Measurements from ENCODE around the gene STARD8.

The STARD8 gene

GRCh38 chrX:68710870-68711576 lies 63.6 kb downstream of the STARD8 start:
- Histone ChIP-seq H3K9me3 (ENCODE audit: control insufficient read depth in 5 of 5, low read length in 5 of 5) (no peaks in the 10 kb centered on the region), H3K36me3 (ENCODE audit: control insufficient read depth in 5 of 5, insufficient read depth in 5 of 5, low read length in 5 of 5) (peaks cover 0 to 37% (median 28%) of the 10 kb centered on the region in 5 donors), H3K27me3 (ENCODE audit: control insufficient read depth in 5 of 5, insufficient read depth in 4 of 5, low read length in 5 of 5) (peaks cover 0 to 16% (median 9%) of the 10 kb centered on the region in 5 donors), H3K4me1 (ENCODE audit: control insufficient read depth in 5 of 5, insufficient read depth in 5 of 5, low read length in 5 of 5) (peaks cover 0 to 42% (median 13%) of the 10 kb centered on the region in 5 donors), H3K9ac (ENCODE audit: low read length in 5 of 5) (no peak overlapping the region), H3K27ac (ENCODE audit: low read depth, low read length) (no peak overlapping the region), H3K4me3 (ENCODE audit: low read depth in 1 of 5, low read length in 5 of 5) (no peak overlapping the region)

GRCh38 chrX:68711845-68712244 lies 64.4 kb downstream of the STARD8 start:
- no peak overlapping the region for H3K9ac ChIP-seq (ENCODE audit: low read length in 5 of 5)
- H3K27me3 ChIP-seq (ENCODE audit: control insufficient read depth in 5 of 5, insufficient read depth in 4 of 5, low read length in 5 of 5), result peaks cover 0 to 12% (median 12%) of the 10 kb centered on the region in 5 donors

GRCh38 chrX:68714856-68715255 lies 67.4 kb downstream of the STARD8 start:
- Histone ChIP-seq H3K27ac (ENCODE audit: low read depth, low read length) (no peak overlapping the region), H3K36me3 (ENCODE audit: control insufficient read depth in 5 of 5, insufficient read depth in 5 of 5, low read length in 5 of 5) (peaks cover 0 to 74% (median 52%) of the 10 kb centered on the region in 5 donors), H3K4me3 (ENCODE audit: low read depth in 1 of 5, low read length in 5 of 5) (no peak overlapping the region), H3K9me3 (ENCODE audit: control insufficient read depth in 5 of 5, low read length in 5 of 5) (no peaks in the 10 kb centered on the region), H3K9ac (ENCODE audit: low read length in 5 of 5) (no peak overlapping the region), H3K4me1 (ENCODE audit: control insufficient read depth in 5 of 5, insufficient read depth in 5 of 5, low read length in 5 of 5) (peaks cover 0 to 17% (median 5%) of the 10 kb centered on the region in 5 donors), H3K27me3 (ENCODE audit: control insufficient read depth in 5 of 5, insufficient read depth in 4 of 5, low read length in 5 of 5) (peaks cover 0 to 30% (median 9%) of the 10 kb centered on the region in 5 donors)

More at GRCh38 chrX:68711845-68712244, 64.4 kb downstream of the STARD8 start:
- no peak overlapping the region for H3K4me3 ChIP-seq (ENCODE audit: low read depth in 1 of 5, low read length in 5 of 5)
- no peak overlapping the region for H3K27ac ChIP-seq (ENCODE audit: low read depth, low read length)
- H3K4me1 ChIP-seq (ENCODE audit: control insufficient read depth in 5 of 5, insufficient read depth in 5 of 5, low read length in 5 of 5), result peaks cover 0 to 34% (median 13%) of the 10 kb centered on the region in 5 donors
- no peaks in the 10 kb centered on the region for H3K9me3 ChIP-seq (ENCODE audit: control insufficient read depth in 5 of 5, low read length in 5 of 5)
- peaks cover 0 to 45% (median 33%) of the 10 kb centered on the region in 5 donors for H3K36me3 ChIP-seq (ENCODE audit: control insufficient read depth in 5 of 5, insufficient read depth in 5 of 5, low read length in 5 of 5)

- no peak overlapping the region for H3K27ac ChIP-seq (ENCODE audit: low read depth, low read length)
- H3K9ac ChIP-seq (ENCODE audit: low read length in 5 of 5), result no peak overlapping the region
- H3K9me3 ChIP-seq (ENCODE audit: control insufficient read depth in 5 of 5, low read length in 5 of 5), result no peaks in the 10 kb centered on the region
- H3K36me3 ChIP-seq (ENCODE audit: control insufficient read depth in 5 of 5, insufficient read depth in 5 of 5, low read length in 5 of 5), result peaks cover 0 to 97% (median 69%) of the 10 kb centered on the region in 5 donors
- H3K4me1 ChIP-seq (ENCODE audit: control insufficient read depth in 5 of 5, insufficient read depth in 5 of 5, low read length in 5 of 5), result peaks cover 0 to 3% (median 0%) of the 10 kb centered on the region in 5 donors
- H3K4me3 ChIP-seq (ENCODE audit: low read depth in 1 of 5, low read length in 5 of 5), result no peak overlapping the region
- H3K27me3 ChIP-seq (ENCODE audit: control insufficient read depth in 5 of 5, insufficient read depth in 4 of 5, low read length in 5 of 5), result peaks cover 0 to 44% (median 9%) of the 10 kb centered on the region in 5 donors
These were observed 69.7 kb downstream of the STARD8 start for GRCh38 chrX:68717196-68717595.

GRCh38 chrX:68717663-68718442 lies 70.4 kb downstream of the STARD8 start:
- Histone ChIP-seq H3K4me3 (ENCODE audit: low read depth in 1 of 5, low read length in 5 of 5) (no peak overlapping the region), H3K9me3 (ENCODE audit: control insufficient read depth in 5 of 5, low read length in 5 of 5) (no peaks in the 10 kb centered on the region), H3K9ac (ENCODE audit: low read length in 5 of 5) (no peak overlapping the region), H3K27me3 (ENCODE audit: control insufficient read depth in 5 of 5, insufficient read depth in 4 of 5, low read length in 5 of 5) (peaks cover 0 to 44% (median 12%) of the 10 kb centered on the region in 5 donors), H3K27ac (ENCODE audit: low read depth, low read length) (no peak overlapping the region), H3K4me1 (ENCODE audit: control insufficient read depth in 5 of 5, insufficient read depth in 5 of 5, low read length in 5 of 5) (peaks cover 0 to 3% (median 0%) of the 10 kb centered on the region in 5 donors), H3K36me3 (ENCODE audit: control insufficient read depth in 5 of 5, insufficient read depth in 5 of 5, low read length in 5 of 5) (peaks cover 0 to 98% (median 75%) of the 10 kb centered on the region in 5 donors)

- peaks cover 0 to 3% (median 0%) of the 10 kb centered on the region in 5 donors for H3K4me1 ChIP-seq (ENCODE audit: control insufficient read depth in 5 of 5, insufficient read depth in 5 of 5, low read length in 5 of 5)
These were observed 71.0 kb downstream of the STARD8 start for GRCh38 chrX:68718443-68718820.

GRCh38 chrX:68719181-68719903 lies 71.9 kb downstream of the STARD8 start:
- H3K4me3 ChIP-seq (ENCODE audit: low read depth in 1 of 5, low read length in 5 of 5), result no peak overlapping the region
- H3K27me3 ChIP-seq (ENCODE audit: control insufficient read depth in 5 of 5, insufficient read depth in 4 of 5, low read length in 5 of 5), result peaks cover 0 to 48% (median 12%) of the 10 kb centered on the region in 5 donors
- peaks cover 0 to 98% (median 79%) of the 10 kb centered on the region in 5 donors for H3K36me3 ChIP-seq (ENCODE audit: control insufficient read depth in 5 of 5, insufficient read depth in 5 of 5, low read length in 5 of 5)
- H3K4me1 ChIP-seq (ENCODE audit: control insufficient read depth in 5 of 5, insufficient read depth in 5 of 5, low read length in 5 of 5), result peaks cover 0 to 3% (median 0%) of the 10 kb centered on the region in 5 donors
- H3K9me3 ChIP-seq (ENCODE audit: control insufficient read depth in 5 of 5, low read length in 5 of 5), result no peaks in the 10 kb centered on the region
- no peak overlapping the region for H3K27ac ChIP-seq (ENCODE audit: low read depth, low read length)
- no peak overlapping the region for H3K9ac ChIP-seq (ENCODE audit: low read length in 5 of 5)

More at GRCh38 chrX:68718443-68718820, 71.0 kb downstream of the STARD8 start:
- Histone ChIP-seq H3K27me3 (ENCODE audit: control insufficient read depth in 5 of 5, insufficient read depth in 4 of 5, low read length in 5 of 5) (peaks cover 0 to 44% (median 12%) of the 10 kb centered on the region in 5 donors), H3K9ac (ENCODE audit: low read length in 5 of 5) (no peak overlapping the region), H3K27ac (ENCODE audit: low read depth, low read length) (no peak overlapping the region), H3K36me3 (ENCODE audit: control insufficient read depth in 5 of 5, insufficient read depth in 5 of 5, low read length in 5 of 5) (peaks cover 0 to 98% (median 75%) of the 10 kb centered on the region in 5 donors), H3K4me3 (ENCODE audit: low read depth in 1 of 5, low read length in 5 of 5) (no peak overlapping the region), H3K9me3 (ENCODE audit: control insufficient read depth in 5 of 5, low read length in 5 of 5) (no peaks in the 10 kb centered on the region)

- peaks cover 0 to 3% (median 0%) of the 10 kb centered on the region in 5 donors for H3K4me1 ChIP-seq (ENCODE audit: control insufficient read depth in 5 of 5, insufficient read depth in 5 of 5, low read length in 5 of 5)
- no peaks in the 10 kb centered on the region for H3K9me3 ChIP-seq (ENCODE audit: control insufficient read depth in 5 of 5, low read length in 5 of 5)
- no peak overlapping the region for H3K4me3 ChIP-seq (ENCODE audit: low read depth in 1 of 5, low read length in 5 of 5)
- H3K36me3 ChIP-seq (ENCODE audit: control insufficient read depth in 5 of 5, insufficient read depth in 5 of 5, low read length in 5 of 5), result peaks cover 0 to 98% (median 79%) of the 10 kb centered on the region in 5 donors
- no peak overlapping the region for H3K27ac ChIP-seq (ENCODE audit: low read depth, low read length)
- peaks cover 0 to 51% (median 14%) of the 10 kb centered on the region in 5 donors for H3K27me3 ChIP-seq (ENCODE audit: control insufficient read depth in 5 of 5, insufficient read depth in 4 of 5, low read length in 5 of 5)
- H3K9ac ChIP-seq (ENCODE audit: low read length in 5 of 5), result no peak overlapping the region
These were observed 72.6 kb downstream of the STARD8 start for GRCh38 chrX:68719904-68720614.

GRCh38 chrX:68720851-68721250 lies 73.4 kb downstream of the STARD8 start:
- Histone ChIP-seq H3K4me3 (ENCODE audit: low read depth in 1 of 5, low read length in 5 of 5) (no peak overlapping the region), H3K9me3 (ENCODE audit: control insufficient read depth in 5 of 5, low read length in 5 of 5) (no peaks in the 10 kb centered on the region), H3K27ac (ENCODE audit: low read depth, low read length) (no peak overlapping the region), H3K27me3 (ENCODE audit: control insufficient read depth in 5 of 5, insufficient read depth in 4 of 5, low read length in 5 of 5) (peaks cover 0 to 51% (median 14%) of the 10 kb centered on the region in 5 donors), H3K4me1 (ENCODE audit: control insufficient read depth in 5 of 5, insufficient read depth in 5 of 5, low read length in 5 of 5) (peaks cover 0 to 3% (median 0%) of the 10 kb centered on the region in 5 donors), H3K9ac (ENCODE audit: low read length in 5 of 5) (no peak overlapping the region), H3K36me3 (ENCODE audit: control insufficient read depth in 5 of 5, insufficient read depth in 5 of 5, low read length in 5 of 5) (peaks cover 0 to 95% (median 73%) of the 10 kb centered on the region in 5 donors)
